ENCODE data around the gene TJP3.
"Not testable (repeated sequence)": the region's sequence is repeated elsewhere in the genome, so short reads cannot be mapped to it uniquely, and the experiment has no call there.

The TJP3 gene

GRCh38 chr19:3708207-3708931 lies at the start of gene TJP3:
Gene TJP3 (plus strand): TSS chr19:3708384. CDS start chr19:3728433, 20,049 bp downstream.
- peak; percentile 6 for DNase-seq

DNA sequence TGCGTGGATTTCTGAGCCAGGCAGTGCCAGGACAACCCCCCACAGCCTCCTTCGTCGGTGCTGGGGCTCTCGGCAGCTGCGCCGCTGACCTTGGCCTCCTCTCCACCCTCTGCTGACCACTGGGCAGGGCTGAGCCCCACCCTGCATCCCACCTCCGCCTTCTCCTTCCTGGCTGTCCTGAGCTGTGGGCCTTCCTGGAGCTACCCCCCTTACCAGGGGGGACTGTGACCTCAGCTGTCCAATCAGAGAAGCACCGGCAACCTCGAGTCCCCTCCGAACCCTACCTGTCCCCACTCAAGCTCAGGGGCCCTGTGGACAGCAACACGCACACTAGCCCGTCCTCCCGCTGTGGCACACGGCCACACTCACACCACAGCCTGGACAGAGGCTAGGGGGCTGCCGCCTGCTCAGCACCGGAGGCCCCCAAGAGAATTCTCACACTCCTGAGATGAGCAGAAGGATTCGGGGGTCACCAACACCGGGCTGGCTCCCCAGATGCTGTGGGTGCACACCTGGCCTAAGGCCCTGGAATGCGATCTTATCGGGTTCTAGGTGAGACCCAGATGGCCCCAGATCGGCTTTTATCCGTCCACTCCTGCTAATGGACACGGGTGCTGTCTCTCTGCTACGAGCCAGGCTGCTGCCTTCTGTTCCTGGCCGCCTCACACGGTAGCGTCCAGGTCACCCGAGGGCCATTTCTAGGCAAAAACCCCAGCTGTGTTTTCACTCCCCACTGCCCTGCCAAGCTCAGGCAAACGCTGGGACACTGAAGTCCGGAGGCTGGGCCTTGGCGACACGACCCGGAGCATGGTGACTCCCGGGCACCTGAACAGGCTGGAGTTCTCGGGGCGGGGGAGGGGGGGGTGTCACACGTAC lies 49.1 kb upstream of the TJP3 start:
- no peak for DNase-seq

- no peak for DNase-seq
Measured at GRCh38 chr19:3659746-3660112, 48.5 kb upstream of the TJP3 start.

DNA sequence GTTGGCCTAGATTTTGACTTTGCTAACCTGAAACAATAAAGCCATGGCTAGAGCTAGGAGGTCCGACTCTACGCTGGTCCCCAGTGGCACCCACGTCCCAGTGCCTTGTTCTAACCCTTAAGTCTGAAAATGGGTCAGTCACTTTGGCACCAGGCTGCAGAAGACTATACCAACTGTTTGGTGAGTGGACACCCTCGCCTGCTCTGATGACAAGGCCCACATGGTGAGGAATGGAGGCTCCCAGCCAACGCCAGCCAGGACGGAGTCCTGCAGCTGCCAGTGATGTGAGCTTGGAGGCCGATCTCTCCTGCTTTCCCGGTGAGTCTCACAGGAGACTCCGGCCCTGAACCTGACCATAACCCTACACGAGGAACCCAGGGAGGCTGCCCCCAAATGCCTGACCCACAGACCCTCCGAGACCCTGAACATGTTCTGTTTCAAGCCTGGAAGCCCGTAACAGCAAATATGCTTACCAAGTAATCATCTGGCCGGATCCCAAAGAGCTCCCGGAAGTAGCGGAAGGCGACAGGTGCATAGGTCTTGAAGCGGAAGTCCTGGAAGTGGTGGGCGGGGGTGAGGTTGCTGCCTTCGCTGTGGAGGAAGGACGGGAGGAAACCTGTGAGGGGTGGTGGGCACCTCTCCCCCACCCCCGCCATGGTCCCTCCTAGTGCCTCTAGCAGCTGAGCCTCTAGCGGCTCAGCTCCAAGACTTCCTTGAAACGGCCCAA lies 47.5 kb upstream of the TJP3 start:
- DNase-seq, result no peak

GRCh38 chr19:3661284-3662238 lies 46.6 kb upstream of the TJP3 start:
- DNase-seq, result no peak

- no peak for DNase-seq
Measured at GRCh38 chr19:3663838-3664237, 44.3 kb upstream of the TJP3 start.

GRCh38 chr19:3664879-3665642 lies 43.1 kb upstream of the TJP3 start:
- no peak for DNase-seq

GRCh38 chr19:3665681-3666544 lies 42.3 kb upstream of the TJP3 start:
- no peak for DNase-seq

- not testable (repeated sequence) for DNase-seq
Measured at GRCh38 chr19:3666545-3666856, 41.7 kb upstream of the TJP3 start.

DNA sequence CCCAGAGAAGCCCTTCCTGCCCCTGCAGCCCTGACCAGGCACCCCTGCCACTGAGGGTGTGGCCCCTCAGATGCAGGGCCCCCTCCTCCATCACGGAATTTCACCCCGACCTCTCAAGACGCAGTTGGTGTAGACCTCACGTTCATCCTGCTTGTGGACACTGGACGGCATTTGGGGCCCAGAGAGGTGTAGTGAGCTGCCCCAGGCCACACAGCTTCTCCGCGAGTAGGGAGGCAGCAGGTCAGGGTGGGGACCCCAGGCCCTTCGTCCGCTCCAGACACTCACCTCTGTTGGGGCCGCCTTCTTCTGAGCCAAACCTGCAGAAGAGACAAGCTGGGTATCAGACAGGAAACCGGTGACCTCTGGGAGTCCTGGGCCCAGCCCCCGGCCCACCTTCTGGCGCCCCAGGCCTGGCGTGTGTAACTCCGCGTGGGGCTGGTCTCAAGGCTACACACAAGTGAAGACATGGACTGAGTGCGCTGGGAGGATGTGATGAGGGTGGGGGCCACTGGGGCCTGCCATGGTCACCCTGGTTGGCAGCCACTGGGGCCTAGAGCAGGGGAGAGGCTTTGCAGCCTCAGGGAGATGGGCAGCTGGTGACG lies 41.0 kb upstream of the TJP3 start:
- no peak for DNase-seq

DNA sequence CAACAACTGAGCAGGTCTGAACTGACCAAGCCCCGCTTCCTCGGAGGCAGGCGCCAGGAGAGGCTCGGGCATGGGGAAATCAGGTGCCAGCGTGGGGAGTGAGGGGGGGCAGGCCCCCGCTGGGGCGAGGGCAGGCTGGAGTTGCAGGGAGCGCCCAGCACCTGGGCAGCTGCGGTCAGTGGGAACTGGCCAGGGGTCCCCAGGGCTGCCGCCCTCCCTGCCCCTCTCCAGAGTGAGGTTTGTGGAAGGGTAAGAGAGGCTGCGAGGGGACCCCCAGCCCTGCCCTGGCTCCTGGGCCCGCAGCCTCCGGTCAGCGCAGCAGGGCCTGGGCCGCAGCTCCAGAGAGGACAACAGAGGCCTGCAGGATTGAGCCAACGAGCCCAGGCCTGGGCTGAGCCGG lies 40.4 kb upstream of the TJP3 start:
- DNase-seq, result no peak

DNA sequence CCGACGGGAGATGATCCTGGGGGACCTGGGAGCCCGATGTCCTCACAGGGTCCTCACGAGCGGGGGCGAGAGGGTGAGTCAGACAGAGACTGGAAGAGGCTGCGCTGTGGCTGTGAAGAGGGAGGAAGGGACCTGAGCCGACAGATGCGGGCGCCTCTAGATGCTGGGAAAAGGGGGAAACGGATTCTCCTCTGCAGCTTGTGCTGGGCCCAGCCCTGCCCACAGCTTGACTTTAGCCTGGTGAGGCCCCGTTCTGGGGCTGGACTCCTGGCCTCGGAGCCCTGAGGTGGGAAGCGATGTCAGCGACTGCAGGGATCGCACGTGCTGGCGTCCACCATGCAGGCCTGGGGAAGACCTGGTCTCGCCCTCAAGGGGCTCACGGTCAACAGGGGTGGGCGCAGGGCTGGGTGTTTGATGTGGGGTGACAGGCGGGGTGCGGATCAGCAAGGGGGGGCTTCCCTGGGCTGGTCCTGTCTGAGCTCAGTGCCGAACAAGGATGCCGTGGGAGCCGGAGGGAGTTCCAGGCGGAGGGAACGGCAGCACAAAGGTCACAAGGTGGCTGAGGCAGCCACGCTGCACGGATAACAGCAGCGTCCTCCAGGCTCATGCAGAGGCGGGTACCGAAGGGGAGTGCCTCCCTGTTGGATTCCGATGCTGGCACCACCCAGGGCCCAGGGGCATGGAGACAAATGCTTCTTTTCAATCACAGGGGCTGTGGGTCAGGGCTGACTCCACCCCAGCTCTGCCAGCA lies 39.7 kb upstream of the TJP3 start:
- DNase-seq, result no peak

- DNase-seq, result no peak
Measured at GRCh38 chr19:3669082-3669946, 38.9 kb upstream of the TJP3 start.

DNA sequence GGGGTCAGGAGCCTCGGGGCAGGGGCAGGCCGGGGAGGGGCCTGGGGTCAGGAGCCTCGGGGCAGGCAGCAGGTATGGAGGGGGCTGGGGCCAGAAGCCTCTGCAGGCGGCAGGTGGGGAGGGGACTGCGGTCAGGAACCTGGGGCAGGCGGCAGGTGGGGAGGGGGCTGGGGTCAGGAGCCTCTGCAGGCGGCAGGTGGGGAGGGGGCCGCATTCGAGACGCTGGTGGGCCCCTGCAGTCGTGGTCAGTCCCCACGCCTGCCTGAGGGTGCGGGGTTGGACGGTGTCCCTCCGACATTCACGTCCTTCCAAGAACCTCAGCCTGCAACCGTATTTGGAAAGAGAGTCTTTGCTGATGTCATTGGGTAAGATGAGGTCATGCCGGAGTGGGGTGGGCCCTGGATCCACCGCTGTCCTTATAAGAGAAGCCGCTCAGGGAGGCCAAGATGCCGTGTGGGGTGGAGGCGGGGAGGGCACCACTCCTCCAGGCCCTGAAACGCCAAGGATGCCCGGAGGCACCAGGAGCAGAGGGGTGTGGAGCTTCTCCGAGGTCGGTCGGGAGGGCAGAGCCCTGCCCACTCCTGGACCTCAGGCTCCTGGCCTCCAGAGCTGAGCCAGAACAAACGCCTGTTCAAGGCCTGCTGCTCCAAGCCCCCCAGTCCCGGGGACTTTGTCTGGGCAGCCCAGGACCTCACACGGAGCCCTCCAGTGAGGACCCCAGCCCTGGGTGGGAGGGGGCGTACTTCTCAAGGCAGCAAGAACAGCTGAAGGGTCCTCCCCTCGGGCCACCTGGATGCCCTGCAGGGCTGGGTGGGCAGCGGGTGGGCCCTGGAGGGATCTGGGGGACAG lies 38.0 kb upstream of the TJP3 start:
- DNase-seq, result no peak

DNA sequence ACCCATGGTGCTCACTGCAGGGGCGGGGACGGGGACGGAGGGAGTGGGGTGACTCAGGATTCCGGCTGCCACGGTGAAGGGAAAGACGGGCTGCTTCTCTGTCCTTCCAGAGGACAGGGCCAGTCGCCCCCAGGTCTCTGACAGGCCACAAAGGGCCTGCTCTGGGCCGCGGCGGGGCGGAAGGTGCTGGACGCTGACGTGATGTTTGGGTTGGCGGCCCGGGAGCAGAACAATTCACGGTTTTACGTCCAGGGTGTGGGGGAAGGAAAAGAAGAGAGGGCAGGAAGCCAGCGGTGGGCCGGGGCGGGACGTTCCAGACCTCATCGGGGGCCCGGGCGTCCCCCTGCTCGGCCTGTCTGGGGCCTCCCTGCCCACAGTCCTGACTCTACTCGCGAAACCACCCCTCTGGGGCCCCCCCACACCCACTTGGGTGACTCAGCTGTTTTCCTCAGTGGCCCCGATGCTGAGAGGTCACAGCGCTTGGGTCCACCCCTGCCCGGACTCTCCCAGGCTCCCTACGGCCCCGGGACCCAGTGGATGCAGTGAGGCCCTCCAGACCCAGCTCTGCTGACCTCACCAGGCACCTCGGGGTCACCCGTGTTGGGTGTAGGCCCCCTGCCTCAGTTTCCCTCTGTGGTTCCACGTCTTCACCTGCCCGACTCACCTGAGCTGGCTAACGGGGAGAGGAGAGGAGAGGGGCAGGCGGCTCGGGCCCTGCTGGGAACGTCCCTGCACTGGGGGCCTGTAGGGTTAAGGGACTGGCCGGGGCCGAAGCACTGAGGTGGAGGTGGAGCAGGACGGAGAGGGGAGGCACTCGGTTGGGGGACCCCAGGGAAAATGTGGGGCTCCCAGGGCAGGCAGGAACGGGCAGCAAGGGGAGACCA lies 37.1 kb upstream of the TJP3 start:
- DNase-seq, result no peak

Measured in NCI-H510A treated with DMSO at 0.1 percent for 48 hours (cell line).